H1 (cell line): Measurements from ENCODE around the gene CHODL. TPM values are rescaled to one million over a fixed set of nuclear protein-coding genes. Genes with fewer than 3 reads are reported as not detected.

Experiments
- CTCF ChIA-PET: fragments of 300-600 bp; sonication (Branson Sonifier 250); formaldehyde crosslinking; loops from one replicate; lab custom pipeline; 2021; ENCODE audit not compliant: partially characterized antibody; lab: Charles Lee
- POLR2A ChIA-PET: fragments of 300-600 bp; sonication (Branson Sonifier 250); formaldehyde crosslinking; loops from one replicate; lab custom pipeline; 2021; ENCODE audit warnings: inconsistent platforms; ENCODE audit not compliant: partially characterized antibody; lab: Charles Lee
- DNase-seq, 2 experiments: peaks; one replicate each; pipeline versions ENCODE4 v3.0.0 to v3.0.0-alpha.2; 2010 to 2022; ENCODE audit warnings: low spot score in 2 of 2, low read depth in 1 of 2, mixed read lengths in 1 of 2
- FAIRE-seq: peaks from 2 replicates; lab custom pipeline; 2011; peaks lifted over from hg19 to GRCh38; lab: Jason Lieb, UNC
- H2AFZ ChIP-seq: 2 replicates; pipeline ENCODE4 v1.8.1; 2012; ENCODE audit warnings: low read length, inconsistent platforms
- H2AK5ac ChIP-seq: 2 replicates; pipeline ENCODE4 v1.6.1; 2013; ENCODE audit warnings: low read depth, low read length
- H2BK120ac ChIP-seq: replicated peaks from 2 replicates; pipeline ENCODE3; 2013; ENCODE audit warnings: low read depth, low read length, inconsistent platforms
- H2BK12ac ChIP-seq: 2 replicates; pipeline ENCODE4 v1.6.1; 2013; ENCODE audit warnings: low read depth, low read length
- H2BK15ac ChIP-seq: 2 replicates; pipeline ENCODE4 v1.6.1; 2013; ENCODE audit warnings: low read length
- H2BK20ac ChIP-seq: 2 replicates; pipeline ENCODE4 v1.6.1; 2013; ENCODE audit warnings: low read length
- H2BK5ac ChIP-seq: 2 replicates; pipeline ENCODE4 v1.6.1; 2013; ENCODE audit warnings: low read depth, low read length
- H3K14ac ChIP-seq: 2 replicates; pipeline ENCODE4 v1.6.1; 2013; ENCODE audit warnings: inconsistent platforms; ENCODE audit not compliant: insufficient read length
- H3K18ac ChIP-seq: 2 replicates; pipeline ENCODE4 v1.6.1; 2013; ENCODE audit warnings: low read length; ENCODE audit errors: extremely low read depth
- H3K23ac ChIP-seq: 2 replicates; pipeline ENCODE4 v1.6.1; 2013; ENCODE audit warnings: inconsistent platforms; ENCODE audit not compliant: insufficient read length
- H3K23me2 ChIP-seq: 2 replicates; pipeline ENCODE4 v1.6.1; 2013; ENCODE audit warnings: low read depth, low read length
- H3K27ac ChIP-seq: 2 replicates; pipeline ENCODE4 v1.6.1; 2011; ENCODE audit warnings: low read depth, low read length, inconsistent platforms
- H3K27me3 ChIP-seq, 4 experiments: replicated peaks in 1 of 4; 1 replicate in 1 of 4; 2 replicates in 3 of 4; pipeline versions ENCODE4 v1.6.1 to v1.8.1; 2011 to 2013; ENCODE audit warnings: low read length in 3 of 4, mild to moderate bottlenecking in 3 of 4, inconsistent platforms in 2 of 4, mixed read lengths in 2 of 4, moderate library complexity in 1 of 4; ENCODE audit not compliant: control insufficient read depth in 3 of 4, insufficient read depth in 3 of 4; ENCODE audit errors: extremely low read depth in 1 of 4
- H3K36me3 ChIP-seq, 4 experiments: 2 replicates each; pipeline versions ENCODE4 v1.6.1 to v1.8.1; 2011 to 2013; ENCODE audit warnings: mild to moderate bottlenecking in 4 of 4, low read length in 3 of 4, moderate library complexity in 2 of 4, control low read depth in 1 of 4, inconsistent platforms in 1 of 4; ENCODE audit not compliant: insufficient read depth in 4 of 4, control insufficient read depth in 2 of 4
- H3K4ac ChIP-seq: replicated peaks from 2 replicates; pipeline ENCODE3; 2013; ENCODE audit warnings: low read length, low read depth, mixed read lengths, inconsistent platforms; ENCODE audit not compliant: insufficient read length
- H3K4me1 ChIP-seq, 4 experiments: replicated peaks in 1 of 4; 1 replicate in 1 of 4; 2 replicates in 3 of 4; pipeline versions ENCODE4 v1.6.1 to v1.8.1; 2011 to 2013; ENCODE audit warnings: low read length in 3 of 4, inconsistent platforms in 2 of 4, mixed read lengths in 1 of 4; ENCODE audit not compliant: insufficient read depth in 4 of 4, control insufficient read depth in 3 of 4
- H3K4me2 ChIP-seq, 2 experiments: 2 replicates each; pipeline versions ENCODE4 v1.6.1 to v1.8.1; 2011 to 2013; ENCODE audit warnings: low read depth in 2 of 2, low read length in 2 of 2, control low read depth in 1 of 2, inconsistent platforms in 1 of 2, mild to moderate bottlenecking in 1 of 2; ENCODE audit not compliant: insufficient read depth in 1 of 2
- H3K4me3 ChIP-seq, 4 experiments: fragments of 200-600, 300-600 bp in 1 of 4; sonication (generic), shearing (Covaris generic), sonication (Bioruptor Twin) in 1 of 4; 2 replicates each; pipeline versions ENCODE4 v1.5.1 to v1.8.1; 2011 to 2016; ENCODE audit warnings: low read length in 4 of 4, low read depth in 3 of 4, control low read depth in 2 of 4, inconsistent platforms in 2 of 4, mild to moderate bottlenecking in 2 of 4, mixed read lengths in 1 of 4, moderate library complexity in 1 of 4; ENCODE audit not compliant: insufficient read depth in 2 of 4; ENCODE audit errors: extremely low read depth in 1 of 4
- H3K56ac ChIP-seq: replicated peaks from 2 replicates; pipeline ENCODE3; 2013; ENCODE audit warnings: low read depth, mild to moderate bottlenecking, mixed read lengths, low read length, inconsistent platforms; ENCODE audit not compliant: insufficient read length
- H3K79me1 ChIP-seq: 2 replicates; pipeline ENCODE4 v1.6.1; 2013; ENCODE audit warnings: low read depth, low read length, control low read depth
- H3K79me2 ChIP-seq, 2 experiments: 2 replicates each; pipeline versions ENCODE4 v1.6.1 to v1.8.1; 2012 to 2013; ENCODE audit warnings: low read length in 2 of 2, mild to moderate bottlenecking in 2 of 2, inconsistent platforms in 1 of 2; ENCODE audit not compliant: insufficient read depth in 2 of 2, control insufficient read depth in 1 of 2
- H3K9ac ChIP-seq, 4 experiments: replicated peaks in 1 of 4; 1 replicate in 1 of 4; 2 replicates in 3 of 4; pipeline versions ENCODE4 v1.6.1 to v1.8.1; 2011 to 2013; ENCODE audit warnings: low read depth in 3 of 4, low read length in 3 of 4, control low read depth in 2 of 4, mild to moderate bottlenecking in 2 of 4, moderate library complexity in 2 of 4, inconsistent platforms in 1 of 4; ENCODE audit errors: extremely low read depth in 1 of 4
- H3K9me3 ChIP-seq, 2 experiments: 2 replicates each; pipeline versions ENCODE4 v1.6.1 to v1.8.1; 2012 to 2013; ENCODE audit warnings: mild to moderate bottlenecking in 2 of 2, moderate library complexity in 2 of 2, control low read depth in 1 of 2, inconsistent platforms in 1 of 2, low read depth in 1 of 2, low read length in 1 of 2, mixed read lengths in 1 of 2; ENCODE audit not compliant: insufficient read depth in 2 of 2
- H4K20me1 ChIP-seq, 2 experiments: replicated peaks in 1 of 2; 2 replicates each; pipeline versions ENCODE3 to v1.8.1; 2011 to 2013; ENCODE audit warnings: inconsistent platforms in 2 of 2, low read length in 2 of 2, mild to moderate bottlenecking in 1 of 2; ENCODE audit not compliant: insufficient read depth in 2 of 2, control insufficient read depth in 1 of 2
- H4K5ac ChIP-seq: 2 replicates; pipeline ENCODE4 v1.6.1; 2013; ENCODE audit warnings: low read length, low read depth, mixed read lengths, inconsistent platforms; ENCODE audit not compliant: insufficient read length
- H4K8ac ChIP-seq: 2 replicates; pipeline ENCODE4 v1.8.0; 2013; ENCODE audit warnings: mild to moderate bottlenecking, moderate library complexity, low read length, inconsistent platforms; ENCODE audit not compliant: insufficient read depth; ENCODE audit errors: extremely low read depth
- H4K91ac ChIP-seq: replicated peaks from 2 replicates; pipeline ENCODE3; 2013; ENCODE audit warnings: low read length, mixed read lengths, inconsistent platforms; ENCODE audit not compliant: insufficient read length
- EZH2 ChIP-seq: fragments of 200-600 bp; sonication (generic); IDR thresholded peaks from 2 replicates; pipeline ENCODE4 v1.7.1; 2012; ENCODE audit warnings: low read depth, mild to moderate bottlenecking, moderate library complexity, low read length, inconsistent platforms; ENCODE audit not compliant: severe bottlenecking
- RBBP5 ChIP-seq: IDR thresholded peaks from 2 replicates; pipeline ENCODE4 v1.7.1; 2012; ENCODE audit warnings: low read depth, mild to moderate bottlenecking, inconsistent platforms, low read length, moderate library complexity, borderline replicate concordance
- TBP ChIP-seq: IDR thresholded peaks from 2 replicates; pipeline ENCODE4 v1.6.1; 2011; ENCODE audit warnings: low read depth, low read length, improper control_type of control experiment
- WGBS, 2 experiments: shearing (Covaris generic) in 1 of 2; methylation state at CpG; one replicate each; pipeline versions ENCODE4 v1.1.6 to v1.1.7; 2013 to 2015; ENCODE audit warnings: low lambda C conversion rate in 2 of 2, mixed read lengths in 2 of 2, inconsistent platforms in 1 of 2, low coverage in 1 of 2, missing lambda C conversion rate in 1 of 2; ENCODE audit not compliant: insufficient replicate concordance in 2 of 2, insufficient coverage in 1 of 2, insufficient read length in 1 of 2; ENCODE audit errors: extremely low coverage in 1 of 2, missing lambda C conversion rate in 1 of 2; 5-methylcytosine and 5-hydroxymethylcytosine counted together
- polyA plus RNA-seq, 7 experiments: library from polyadenylated mRNA; depleted of rRNA in 3 of 7; stranded (reverse) in 5 of 7; unstranded in 2 of 7; fragments of >200 nt in 5 of 7; fragments of 200-250 nt in 2 of 7; gene quantifications; 1 replicate in 5 of 7; 2 replicates in 1 of 7; 4 replicates in 1 of 7; pipeline versions ENCODE4 v1.2.1 to v1.2.3, GENCODE V29; 2011 to 2013; ENCODE audit warnings: missing spikeins in 2 of 7, mixed read lengths in 2 of 7
- total RNA-seq: library from RNA; stranded (reverse); fragmentation: NEBNext Ultra II Directional; extraction: Animal tissue kit (Norgen Biotek cat#: 25700); gene quantifications from 2 replicates; pipeline ENCODE4 v1.2.1, GENCODE V29; 2021

CHODL gene
- total and polyA plus RNA-seq, 2 of the 8 experiments (the other 6 are each of a cell fraction or from before 2014, with no cell fraction given), result 0.39 to 0.82 TPM

GRCh38 chr21:18252680-18253079 is 8.0 kb downstream of the CHODL start:
- Histone ChIP-seq H4K91ac (no peak overlapping the region), H3K14ac (no peak overlapping the region), H4K20me1 (no peaks in the 10 kb centered on the region), H3K79me1 (no peaks in the 10 kb centered on the region), H3K4me3 (no peak overlapping the region), H3K4me1 (no peaks in the 10 kb centered on the region), H3K23me2 (no peaks in the 10 kb centered on the region), H4K8ac (no peak overlapping the region), H3K27me3 (no peaks in the 10 kb centered on the region; a peak in 1 of 7 replicates), H2BK12ac (no peak overlapping the region), H3K9ac (no peak overlapping the region), H2AFZ (no peak overlapping the region), H2BK120ac (no peak overlapping the region), H3K27ac (no peak overlapping the region), H3K56ac (no peak overlapping the region), H3K36me3 (no peaks in the 10 kb centered on the region), H3K4ac (no peak overlapping the region), H2BK15ac (no peak overlapping the region), H2BK5ac (no peak overlapping the region), H3K9me3 (no peaks in the 10 kb centered on the region), H3K4me2 (no peak overlapping the region), H2BK20ac (no peak overlapping the region), H2AK5ac (no peak overlapping the region), H4K5ac (no peak overlapping the region), H3K23ac (no peak overlapping the region), H3K79me2 (no peaks in the 10 kb centered on the region), H3K18ac (no peak overlapping the region)
- POLR2A ChIA-PET, result no interaction called here
- no peak for DNase-seq
- CTCF ChIA-PET, result interaction anchor here (0.9 to 2.1 kb wide), 2 partner anchors 117 to 212 kb away, joined by 3 to 7 read pairs; no protein-coding TSS in a partner anchor
- TF ChIP-seq EZH2 (no peak), RBBP5 (no peak), TBP (no peak)
- WGBS, 2 experiments, result 90% methylated on average over 5 of the region's 5 CpGs; no CpG with 5 or more reads in 1 of the 2 experiments
- FAIRE-seq, result no peak
